NCI-H2081 (cell line): Measurements from ENCODE around the gene RHBDL1.

Source experiments
- DNase-seq, 2 experiments: peaks; one replicate each; lab custom pipeline; 2025; lab: John Stamatoyannopoulos, UW

RHBDL1 gene

DNA sequence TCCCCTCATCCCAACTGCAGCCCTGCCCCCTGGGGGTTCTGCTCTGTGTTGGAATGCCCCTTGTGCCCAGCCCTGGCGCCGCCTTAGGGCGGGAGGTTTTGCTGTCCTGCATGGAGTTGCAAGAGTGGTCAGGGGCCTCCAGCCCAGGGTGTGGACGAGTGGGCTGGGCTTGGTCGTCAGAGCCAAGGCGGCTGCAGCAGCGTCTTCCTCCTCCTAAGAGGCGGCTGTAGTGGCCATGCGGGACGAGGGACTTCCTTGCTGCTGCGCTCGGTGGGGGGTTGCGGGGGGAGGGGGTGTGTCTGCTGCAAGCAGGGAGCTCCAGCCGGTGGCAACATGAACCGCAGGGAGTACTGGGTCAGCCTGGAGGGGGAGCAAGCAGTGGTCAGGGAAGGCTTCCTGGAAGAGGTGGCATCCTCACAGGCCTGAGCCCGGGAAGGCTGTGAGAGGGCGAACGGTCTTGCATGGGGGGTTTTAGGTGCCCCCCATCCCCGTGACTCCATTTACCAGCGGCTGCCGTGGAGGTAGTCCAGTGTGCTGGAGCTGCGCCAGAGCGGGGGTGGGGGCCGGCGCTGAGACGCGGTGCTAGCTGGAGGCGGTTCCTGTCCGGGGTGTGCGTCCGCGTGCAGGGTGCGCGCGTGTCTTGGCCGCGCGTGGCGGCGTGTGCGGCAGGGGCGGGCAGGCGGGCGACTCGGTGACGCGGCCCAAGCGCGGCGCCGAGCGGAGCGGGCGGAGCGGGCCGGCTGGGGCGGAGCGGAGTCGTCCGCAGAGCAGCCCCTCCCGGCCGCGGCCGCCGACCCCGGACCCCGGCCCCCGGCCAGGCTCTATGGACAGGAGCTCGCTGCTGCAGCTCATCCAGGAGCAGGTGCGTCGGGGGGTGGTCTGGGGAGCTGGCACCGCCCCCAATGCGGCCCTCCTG, at the start of gene RHBDL1:
RHBDL1 (plus strand) TSS at position 704 of the 916 bp plus-strand sequence; CDS start at position 824, 120 bp downstream.
- no peak for DNase-seq

DNA sequence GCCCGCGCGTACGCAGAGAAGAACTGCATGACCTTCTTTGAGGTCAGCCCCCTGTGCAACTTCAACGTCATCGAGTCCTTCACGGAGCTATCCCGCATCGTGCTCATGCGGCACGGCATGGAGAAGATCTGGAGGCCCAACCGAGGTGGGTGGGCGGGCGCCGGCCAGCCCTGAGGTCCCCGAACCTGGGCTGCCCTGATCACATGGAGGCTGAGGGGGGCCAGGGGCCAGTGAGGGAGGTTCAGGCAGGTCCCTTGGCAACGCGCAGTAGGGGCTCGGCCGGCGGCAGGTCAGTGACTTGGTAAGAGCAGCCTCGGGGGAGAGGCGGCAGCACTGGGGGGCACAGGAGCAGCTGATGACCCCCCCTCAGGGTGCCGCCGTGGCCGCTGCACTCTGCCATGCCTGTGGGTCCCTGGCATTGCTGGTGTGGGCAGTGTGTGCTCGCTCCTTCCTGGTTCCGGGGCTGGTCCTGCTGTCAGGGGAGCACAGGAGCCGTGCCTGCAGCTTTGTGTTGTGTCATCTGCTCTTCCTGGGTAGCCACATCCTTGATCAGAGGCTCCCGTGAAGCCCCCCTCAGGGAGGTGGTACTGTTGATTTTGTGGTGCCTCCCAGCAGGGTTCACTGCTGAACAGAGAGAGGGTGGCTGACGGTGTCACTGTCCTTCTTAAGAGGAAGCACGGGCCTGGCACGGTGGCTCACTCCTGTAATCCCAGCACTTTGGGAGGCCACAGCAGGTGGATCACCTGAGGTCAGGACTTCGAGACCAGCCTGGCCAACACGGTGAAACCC, 49.3 kb upstream of the RHBDL1 start:
- no peak for DNase-seq

DNA sequence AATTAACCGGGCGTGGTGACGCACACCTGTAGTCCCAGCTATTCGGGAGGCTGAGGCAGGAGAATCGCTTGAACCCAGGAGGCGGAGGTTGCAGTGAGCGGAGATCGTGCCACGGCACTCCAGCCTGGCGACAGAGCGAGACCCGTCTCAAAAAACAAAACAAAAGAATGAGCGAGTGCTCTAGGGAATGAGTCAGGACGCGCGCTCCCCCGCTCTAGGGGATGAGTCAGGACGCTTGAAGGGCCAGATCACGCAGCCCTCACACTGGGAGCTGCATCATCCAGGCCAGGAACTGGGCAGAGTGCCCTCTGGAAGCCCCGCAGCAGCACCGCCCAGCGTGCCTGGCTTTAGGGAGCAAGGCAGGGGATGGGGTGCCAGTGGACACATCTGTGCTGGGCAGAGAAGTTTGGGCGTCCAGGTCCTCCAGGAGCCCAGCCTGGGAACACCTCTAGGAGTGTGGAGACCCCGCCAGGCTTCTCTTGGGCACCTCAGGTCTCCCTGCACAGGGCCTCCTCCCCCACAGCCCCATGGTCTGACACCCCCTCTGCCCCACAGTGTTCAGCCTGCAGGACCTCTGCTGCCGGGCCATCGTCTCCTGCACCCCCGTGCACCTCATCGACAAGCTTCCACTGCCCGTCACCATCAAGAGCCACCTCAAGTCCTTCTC, 48.6 kb upstream of the RHBDL1 start:
- no peak for DNase-seq

DNA sequence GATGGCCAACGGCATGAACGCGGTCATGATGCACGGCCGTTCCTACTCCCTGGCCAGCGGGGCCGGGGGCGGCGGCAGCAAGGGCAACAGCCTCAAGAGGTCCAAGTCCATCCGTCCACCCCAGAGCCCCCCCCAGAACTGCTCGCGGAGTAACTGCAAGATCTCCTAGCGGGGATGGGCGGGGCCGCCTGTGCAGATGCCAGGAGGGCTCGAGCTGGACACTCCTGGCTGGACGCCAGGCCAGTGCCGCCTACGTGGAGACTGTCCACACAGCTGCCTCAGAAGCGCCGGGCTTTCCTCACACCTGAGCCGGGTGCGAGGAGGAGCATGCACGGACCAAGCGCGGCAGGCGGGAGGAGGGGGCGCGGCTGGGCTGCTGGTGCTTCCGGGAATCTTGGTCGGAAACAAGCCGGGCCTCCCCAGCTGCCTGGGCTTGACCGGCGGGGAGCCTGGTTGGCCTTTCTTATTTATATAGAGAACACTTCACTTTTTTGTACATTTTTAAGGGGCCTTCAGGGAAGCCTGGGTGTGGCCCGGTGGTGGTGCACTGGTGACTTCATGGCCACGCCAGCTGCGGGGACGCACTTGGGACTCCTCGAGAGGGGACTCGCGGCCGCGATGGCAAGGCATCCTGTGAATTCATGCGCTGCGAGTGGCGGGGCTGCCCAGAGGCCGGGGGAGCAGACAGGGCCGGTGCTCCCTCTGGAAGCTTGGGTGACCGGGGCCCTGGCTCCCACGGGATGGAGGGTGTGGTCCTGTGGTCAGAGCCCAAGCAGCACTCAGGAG, 47.8 kb upstream of the RHBDL1 start:
- DNase-seq: no peak

DNA sequence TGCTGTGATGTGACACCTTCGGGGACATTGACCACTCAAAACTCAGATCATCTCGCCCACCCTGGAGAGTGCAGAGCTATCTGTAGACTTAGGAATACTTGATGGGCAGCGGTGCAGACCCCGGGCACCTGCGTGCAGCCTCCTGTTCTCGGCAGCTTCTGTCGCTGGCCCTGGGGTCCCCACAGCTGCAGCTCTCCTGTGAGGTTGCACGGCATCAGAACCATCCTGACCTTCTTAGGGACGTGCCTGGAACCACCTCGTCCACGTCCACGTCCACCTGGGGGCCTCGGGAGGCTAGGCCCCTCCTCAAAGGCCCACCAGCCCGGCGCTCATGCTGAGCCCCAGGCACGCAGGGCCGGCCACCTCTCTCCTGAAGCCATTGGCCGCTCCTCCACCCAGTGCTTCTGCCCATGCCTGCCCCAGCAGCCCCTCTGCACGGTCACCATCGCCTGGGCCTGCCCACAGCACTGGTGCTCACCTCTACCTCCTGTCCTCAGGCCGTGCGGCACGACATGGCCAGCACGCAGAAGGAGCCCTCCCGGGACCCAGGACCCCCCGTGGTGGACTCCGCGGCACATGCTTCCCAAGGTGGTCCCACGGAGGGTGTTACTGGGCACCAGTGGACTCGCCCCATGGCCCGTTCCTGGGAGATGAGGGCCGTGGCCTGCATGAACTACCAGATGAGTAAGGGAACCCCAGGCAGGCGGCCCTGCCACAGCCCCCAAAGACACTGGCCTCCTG, 47.0 kb upstream of the RHBDL1 start:
- no peak for DNase-seq

DNA sequence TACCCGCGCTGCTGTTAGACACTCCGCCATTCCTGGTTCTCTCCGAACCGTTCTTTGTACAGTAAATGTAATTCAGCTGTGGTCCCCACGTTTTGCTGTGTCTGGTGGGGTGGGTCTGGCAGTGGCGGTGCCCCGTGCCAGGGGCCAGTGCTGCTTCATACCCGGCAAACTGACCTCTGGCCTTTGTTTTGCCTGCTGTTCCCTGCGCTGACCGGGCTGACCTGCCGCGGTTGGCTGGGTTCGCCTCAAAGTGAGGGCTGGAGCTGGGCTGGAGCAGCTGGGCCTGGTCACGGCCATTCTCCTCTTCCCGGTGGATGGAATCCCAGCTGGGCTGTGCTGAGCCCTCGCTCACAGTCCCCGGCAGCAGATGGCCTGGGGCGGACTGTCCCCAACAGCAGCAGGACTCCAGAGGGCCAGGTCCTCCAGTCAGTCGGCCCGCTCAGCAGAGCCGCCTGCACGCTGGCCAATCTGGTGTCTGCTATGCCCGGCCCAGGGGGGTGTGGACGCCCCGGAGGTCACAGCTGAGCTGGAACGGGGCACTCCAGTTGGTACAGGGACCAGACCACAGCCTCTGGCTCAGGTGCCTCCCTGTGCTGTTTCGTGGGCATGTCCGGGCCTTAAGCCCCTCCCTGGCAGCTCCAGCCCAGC, 46.2 kb upstream of the RHBDL1 start:
- no peak for DNase-seq

DNA sequence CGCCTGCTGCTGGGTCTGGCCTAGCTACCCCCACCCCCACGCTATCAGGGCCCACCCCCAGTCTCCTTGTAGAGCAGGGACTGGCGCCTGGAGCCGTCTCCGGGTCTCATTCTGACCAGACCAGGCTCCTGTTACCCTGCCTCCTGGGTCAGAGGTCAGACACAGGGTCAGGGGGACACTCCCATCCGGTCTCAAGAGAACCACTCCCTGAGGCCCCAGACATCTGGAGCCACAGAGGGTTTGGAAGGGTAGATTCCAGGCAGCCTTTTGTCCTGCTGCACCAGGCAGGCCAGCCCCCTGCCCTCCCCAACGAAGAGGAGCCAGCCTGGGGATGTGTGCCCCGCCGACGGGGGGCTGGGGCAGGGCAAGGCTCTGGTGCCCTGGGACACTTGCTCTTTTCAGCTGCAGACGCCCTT, 45.6 kb upstream of the RHBDL1 start:
- no peak for DNase-seq

DNA sequence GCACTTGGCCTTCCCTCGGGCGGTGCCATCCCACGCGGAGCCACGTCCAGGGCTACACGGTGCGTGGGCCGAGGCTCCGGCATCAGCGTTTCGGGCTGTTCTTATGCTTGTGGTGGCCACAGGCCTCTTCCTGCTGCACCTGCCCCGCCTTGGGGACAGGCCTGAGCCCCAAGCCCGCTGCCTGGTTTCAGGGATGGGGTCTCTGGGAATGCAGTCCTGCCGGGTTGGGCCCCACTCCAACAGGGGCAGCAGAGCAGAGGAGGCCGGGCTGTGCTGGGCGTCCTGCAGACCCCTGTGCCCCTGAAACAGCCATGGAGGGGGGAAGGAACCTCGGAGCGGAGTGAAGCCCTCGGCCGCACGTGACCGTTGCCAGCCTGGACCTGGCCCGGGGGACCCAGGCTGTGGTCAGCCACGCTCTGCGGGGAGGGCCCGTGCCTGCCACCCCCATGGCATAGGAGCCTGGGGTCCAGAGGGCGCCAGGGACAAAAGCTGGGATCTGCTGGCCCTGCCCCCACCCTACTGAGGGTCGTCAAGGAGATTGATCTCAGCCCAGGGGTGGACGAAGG, 45.1 kb upstream of the RHBDL1 start:
- no peak for DNase-seq

DNA sequence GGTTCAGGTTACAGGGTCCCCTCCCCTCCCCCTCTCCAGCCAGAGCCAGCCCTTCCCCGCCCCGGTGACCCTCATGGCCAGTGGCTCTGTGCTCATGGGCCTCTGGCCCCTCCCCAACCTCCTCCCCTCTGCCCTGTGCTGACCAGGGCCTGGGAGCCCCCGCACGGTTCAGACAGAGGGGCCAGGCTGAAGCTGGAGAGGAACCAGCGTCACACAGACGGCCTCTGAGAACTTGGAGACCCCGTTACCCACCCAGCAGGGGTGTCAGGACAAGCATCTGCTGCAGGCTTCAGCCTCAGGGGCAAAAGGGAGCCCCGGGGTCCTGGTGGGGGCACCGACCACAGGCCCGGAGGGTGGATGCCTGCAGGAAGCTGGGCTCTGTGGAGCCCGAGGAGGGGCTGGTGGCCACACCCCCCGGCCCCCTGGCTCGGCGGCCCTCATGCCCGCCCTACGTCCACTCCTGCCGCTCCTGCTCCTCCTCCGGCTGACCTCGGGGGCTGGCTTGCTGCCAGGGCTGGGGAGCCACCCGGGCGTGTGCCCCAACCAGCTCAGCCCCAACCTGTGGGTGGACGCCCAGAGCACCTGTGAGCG, 44.6 kb upstream of the RHBDL1 start, which contains the start of gene WFIKKN1:
WFIKKN1 (plus strand) TSS at position 171 of the 591 bp plus-strand sequence; CDS start at position 440, 269 bp downstream.
- DNase-seq: no peak

DNA sequence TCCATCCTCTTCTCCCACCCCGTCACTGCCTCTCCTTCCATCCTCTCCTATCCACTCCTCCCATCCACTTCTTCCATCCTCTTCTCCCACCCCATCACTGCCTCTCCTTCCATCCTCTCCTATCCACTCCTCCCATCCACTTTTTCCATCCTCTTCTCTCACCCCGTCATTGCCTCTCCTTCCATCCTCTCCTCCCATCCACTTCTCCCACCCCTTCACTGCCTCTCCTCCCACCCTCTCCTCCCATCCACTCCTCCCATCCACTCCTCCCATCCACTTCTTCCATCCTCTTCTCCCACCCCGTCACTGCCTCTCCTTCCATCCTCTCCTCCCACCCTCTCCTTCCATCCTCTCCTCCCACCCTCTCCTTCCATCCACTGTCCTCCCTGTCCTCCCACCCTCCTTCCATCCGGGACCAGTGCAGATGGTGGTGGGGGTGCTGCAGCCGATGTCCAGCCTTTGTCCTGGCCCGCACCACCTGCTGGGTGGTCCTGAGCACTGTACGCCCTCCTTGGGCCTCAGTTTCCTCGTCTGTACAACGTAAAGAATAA, 43.6 kb upstream of the RHBDL1 start:
- no peak for DNase-seq

DNA sequence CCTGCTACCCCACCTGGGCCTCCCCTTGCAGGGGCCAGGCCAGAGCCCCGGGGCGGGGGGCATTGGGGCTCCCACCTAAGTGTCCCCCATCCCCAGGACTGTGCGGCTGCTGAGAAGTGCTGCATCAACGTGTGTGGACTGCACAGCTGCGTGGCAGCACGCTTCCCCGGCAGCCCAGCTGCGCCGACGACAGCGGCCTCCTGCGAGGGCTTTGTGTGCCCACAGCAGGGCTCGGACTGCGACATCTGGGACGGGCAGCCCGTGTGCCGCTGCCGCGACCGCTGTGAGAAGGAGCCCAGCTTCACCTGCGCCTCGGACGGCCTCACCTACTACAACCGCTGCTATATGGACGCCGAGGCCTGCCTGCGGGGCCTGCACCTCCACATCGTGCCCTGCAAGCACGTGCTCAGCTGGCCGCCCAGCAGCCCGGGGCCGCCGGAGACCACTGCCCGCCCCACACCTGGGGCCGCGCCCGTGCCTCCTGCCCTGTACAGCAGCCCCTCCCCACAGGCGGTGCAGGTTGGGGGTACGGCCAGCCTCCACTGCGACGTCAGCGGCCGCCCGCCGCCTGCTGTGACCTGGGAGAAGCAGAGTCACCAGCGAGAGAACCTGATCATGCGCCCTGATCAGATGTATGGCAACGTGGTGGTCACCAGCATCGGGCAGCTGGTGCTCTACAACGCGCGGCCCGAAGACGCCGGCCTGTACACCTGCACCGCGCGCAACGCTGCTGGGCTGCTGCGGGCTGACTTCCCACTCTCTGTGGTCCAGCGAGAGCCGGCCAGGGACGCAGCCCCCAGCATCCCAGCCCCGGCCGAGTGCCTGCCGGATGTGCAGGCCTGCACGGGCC, 42.8 kb upstream of the RHBDL1 start:
- peak in 1 of 2 experiments; percentile 13 for DNase-seq

DNA sequence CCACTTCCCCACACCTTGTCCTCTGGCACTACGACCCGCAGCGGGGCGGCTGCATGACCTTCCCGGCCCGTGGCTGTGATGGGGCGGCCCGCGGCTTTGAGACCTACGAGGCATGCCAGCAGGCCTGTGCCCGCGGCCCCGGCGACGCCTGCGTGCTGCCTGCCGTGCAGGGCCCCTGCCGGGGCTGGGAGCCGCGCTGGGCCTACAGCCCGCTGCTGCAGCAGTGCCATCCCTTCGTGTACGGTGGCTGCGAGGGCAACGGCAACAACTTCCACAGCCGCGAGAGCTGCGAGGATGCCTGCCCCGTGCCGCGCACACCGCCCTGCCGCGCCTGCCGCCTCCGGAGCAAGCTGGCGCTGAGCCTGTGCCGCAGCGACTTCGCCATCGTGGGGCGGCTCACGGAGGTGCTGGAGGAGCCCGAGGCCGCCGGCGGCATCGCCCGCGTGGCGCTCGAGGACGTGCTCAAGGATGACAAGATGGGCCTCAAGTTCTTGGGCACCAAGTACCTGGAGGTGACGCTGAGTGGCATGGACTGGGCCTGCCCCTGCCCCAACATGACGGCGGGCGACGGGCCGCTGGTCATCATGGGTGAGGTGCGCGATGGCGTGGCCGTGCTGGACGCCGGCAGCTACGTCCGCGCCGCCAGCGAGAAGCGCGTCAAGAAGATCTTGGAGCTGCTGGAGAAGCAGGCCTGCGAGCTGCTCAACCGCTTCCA, 42.0 kb upstream of the RHBDL1 start:
- DNase-seq: no peak

DNA sequence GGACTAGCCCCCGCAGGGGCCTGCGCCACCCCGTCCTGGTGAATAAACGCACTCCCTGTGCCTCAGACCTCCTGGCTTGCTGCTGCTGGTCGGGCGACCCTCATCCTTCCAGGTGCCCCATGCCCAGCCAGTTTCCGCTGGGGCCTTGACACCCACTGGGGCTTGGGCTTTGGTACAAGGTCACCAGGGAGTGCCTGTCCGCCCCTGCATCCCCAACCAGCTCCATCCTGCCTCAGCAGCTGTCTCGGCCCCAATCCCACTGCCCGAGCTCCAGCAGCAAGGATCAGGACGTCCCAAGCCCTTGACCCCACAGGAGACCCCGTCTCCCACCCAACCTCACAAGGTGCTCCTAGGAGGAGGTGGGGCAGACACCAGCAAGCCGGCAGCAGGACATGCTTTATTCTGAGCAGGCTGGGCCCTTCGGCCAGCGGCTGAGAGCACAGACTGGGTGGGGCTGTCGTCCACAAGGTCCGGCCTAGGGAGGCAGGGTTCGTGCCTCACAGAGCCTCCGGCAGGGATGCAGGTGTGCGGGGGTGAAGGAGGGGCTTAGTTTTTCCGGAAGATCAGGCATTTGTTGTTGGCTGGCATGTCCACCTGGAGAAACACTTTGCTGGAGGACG, 41.3 kb upstream of the RHBDL1 start:
- DNase-seq: no peak

DNA sequence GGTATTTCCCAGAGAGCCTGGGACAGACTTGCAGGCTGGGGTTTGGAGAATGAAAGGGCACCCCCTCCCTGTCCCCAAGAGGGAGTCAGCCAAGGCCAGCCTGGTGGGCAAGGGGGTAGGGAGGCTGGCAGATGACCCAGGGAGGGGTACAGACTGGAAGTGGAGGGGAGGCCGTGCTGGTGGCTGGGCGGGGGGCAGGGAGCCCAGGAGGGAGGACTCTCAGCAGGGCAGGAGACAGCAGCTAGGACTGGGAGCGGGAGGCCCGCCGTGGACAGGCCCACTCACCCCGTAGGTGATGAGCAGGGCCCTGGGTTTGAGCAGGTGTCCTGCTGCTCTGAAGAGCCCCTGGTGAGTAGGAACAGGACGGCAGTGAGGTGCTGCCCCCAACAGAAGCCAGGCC, 40.5 kb upstream of the RHBDL1 start:
- DNase-seq: no peak

DNA sequence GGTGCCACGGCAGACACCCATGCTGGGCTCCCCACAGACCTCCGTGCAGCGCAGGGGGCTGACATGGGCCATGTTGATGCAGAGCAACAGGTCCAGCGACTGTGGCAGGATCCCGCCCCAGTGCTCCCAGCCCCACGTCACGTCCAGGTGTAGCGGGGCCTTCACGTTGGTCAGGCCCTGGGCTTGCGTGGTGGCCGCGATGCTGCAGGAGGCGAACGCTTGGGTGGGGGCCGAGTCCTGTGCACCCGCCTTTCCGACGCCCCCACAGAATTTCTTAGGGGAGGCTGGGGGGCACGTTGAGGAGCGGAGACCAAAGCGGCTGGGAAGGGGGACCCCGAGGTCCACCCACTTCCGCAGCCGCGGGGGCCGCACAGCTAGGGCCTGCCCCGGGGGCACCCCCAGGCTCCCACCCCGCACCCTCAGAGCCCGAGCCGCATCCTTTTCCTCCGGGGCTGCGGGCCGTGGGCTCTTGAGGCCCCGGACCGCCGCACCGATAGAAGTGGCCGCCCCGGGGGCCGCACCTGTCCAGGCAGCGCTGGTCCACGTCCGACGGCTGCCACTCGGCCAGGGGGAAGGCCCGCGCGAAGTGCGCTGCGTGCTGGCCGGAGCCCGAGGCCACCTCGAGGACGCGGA, 39.8 kb upstream of the RHBDL1 start:
- no peak for DNase-seq

DNA sequence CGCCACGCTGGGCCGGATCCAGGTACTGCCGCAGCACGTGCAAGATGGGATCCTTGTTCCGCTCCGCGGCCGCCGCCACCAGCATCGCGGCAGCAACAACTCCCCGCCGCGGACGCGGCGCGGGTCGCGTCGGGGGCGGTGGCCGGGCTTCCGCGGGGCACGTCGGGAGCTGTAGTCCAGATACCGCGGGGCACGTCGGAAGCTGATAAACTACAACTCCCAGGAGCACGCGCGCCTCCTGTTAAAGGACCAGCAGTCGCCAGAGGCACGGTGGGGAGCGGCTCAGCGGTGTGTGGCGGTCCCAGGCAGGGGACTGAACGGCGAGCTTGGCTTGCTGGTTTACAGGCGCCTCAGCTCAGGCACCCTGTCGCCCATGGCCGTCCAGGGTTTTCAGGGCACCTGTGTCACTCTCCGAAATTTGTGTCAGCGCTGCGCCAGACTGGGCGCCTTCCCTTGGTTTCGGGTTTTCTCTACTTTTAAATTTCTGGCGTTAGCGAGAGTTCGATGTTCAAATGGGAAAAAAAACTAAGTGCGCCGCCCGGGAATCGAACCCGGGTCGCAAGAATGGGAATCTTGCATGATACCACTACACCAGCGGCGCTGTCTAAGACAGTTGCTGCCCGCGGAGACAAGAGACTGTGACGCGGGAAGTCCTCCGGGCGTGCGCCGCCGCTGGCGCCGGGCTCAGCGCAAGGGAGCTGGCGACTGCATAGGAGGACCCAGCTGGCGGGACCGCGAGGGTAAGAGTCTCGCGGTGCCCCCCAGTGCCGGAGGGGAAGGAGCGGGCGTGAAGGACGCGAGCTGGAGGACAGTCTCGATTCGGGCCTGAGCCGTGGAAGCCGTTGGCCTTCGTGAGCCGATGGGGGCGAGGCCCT, 39.0 kb upstream of the RHBDL1 start, which contains the start of gene METTL26:
METTL26 (minus strand) TSS at position 100 of the 875 bp plus-strand sequence; CDS start at position 85, 15 bp downstream.
- peak; percentile 93 to 94 for DNase-seq
